Lung (tissue), 13 donors: ENCODE results near the gene FCN3. TPM values are rescaled to one million over a fixed set of nuclear protein-coding genes. Genes with fewer than 3 reads are reported as not detected.
A peak's percentile ranks its signal among the peaks of the same experiment; 100 is the strongest.

Experiments
- ATAC-seq: fragments of 200-7000 bp; cut with Tn5 transposase; one replicate; pipeline ENCODE4 v1.9.1; 2020; ENCODE audit warnings: moderate number of reproducible peaks; ENCODE audit not compliant: insufficient read depth, low FRiP score
- DNase-seq, 3 donors: peaks; one replicate each; pipeline ENCODE4 v3.0.0-alpha.2; 2013 to 2017
- H3K27ac ChIP-seq, 2 donors: one replicate each; pipeline ENCODE4 v1.5.1; 2013; ENCODE audit warnings: mild to moderate bottlenecking in 2 of 2, moderate library complexity in 2 of 2, control low read depth in 1 of 2, inconsistent platforms in 1 of 2, low read depth in 1 of 2, low read length in 1 of 2
- H3K27me3 ChIP-seq, 3 donors: one replicate each; pipeline ENCODE4 v1.5.1; 2013; ENCODE audit warnings: low read length in 2 of 3; ENCODE audit not compliant: control insufficient read depth in 3 of 3, insufficient read depth in 3 of 3
- H3K36me3 ChIP-seq, 4 donors: one replicate each; pipeline ENCODE4 v1.5.1; 2013; ENCODE audit warnings: low read length in 4 of 4, mild to moderate bottlenecking in 1 of 4, moderate library complexity in 1 of 4; ENCODE audit not compliant: control insufficient read depth in 4 of 4, insufficient read depth in 4 of 4
- H3K4me1 ChIP-seq, 5 donors: one replicate each; pipeline ENCODE4 v1.5.1; 2013; ENCODE audit warnings: low read length in 5 of 5, mild to moderate bottlenecking in 2 of 5, moderate library complexity in 1 of 5; ENCODE audit not compliant: control insufficient read depth in 5 of 5, insufficient read depth in 5 of 5
- H3K4me3 ChIP-seq: one replicate; pipeline ENCODE4 v1.5.1; 2013; ENCODE audit warnings: mild to moderate bottlenecking, control low read depth, moderate library complexity
- H3K9ac ChIP-seq, 2 donors: one replicate each; pipeline ENCODE4 v1.5.1; 2013; ENCODE audit warnings: low read length in 2 of 2, control low read depth in 1 of 2; ENCODE audit not compliant: insufficient read depth in 1 of 2
- H3K9me3 ChIP-seq, 4 donors: one replicate each; pipeline ENCODE4 v1.5.1; 2013; ENCODE audit warnings: low read length in 3 of 4, mild to moderate bottlenecking in 1 of 4, moderate library complexity in 1 of 4; ENCODE audit not compliant: control insufficient read depth in 4 of 4, insufficient read depth in 3 of 4
- CTCF ChIP-seq: IDR thresholded peaks from 2 replicates; pipeline ENCODE4 v1.5.1; 2012; ENCODE audit warnings: mild to moderate bottlenecking; ENCODE audit errors: control extremely low read depth, extremely low read depth
- WGBS, 2 donors: extraction: QIAGEN DNeasy Blood & Tissue Kit; methylation state at CpG; one replicate each; pipeline ENCODE4 v1.1.7; 2013; 5-methylcytosine and 5-hydroxymethylcytosine counted together
- polyA plus RNA-seq, 2 donors: library from polyadenylated mRNA; stranded (reverse); fragments of 200-250 nt; gene quantifications; one replicate each; pipeline ENCODE4 v1.2.1, GENCODE V29; 2013
- small RNA-seq: library from RNA; depleted of rRNA; stranded (forward); fragments of <200 nt; gene quantifications from one replicate; pipeline ENCODE3, GENCODE V24; 2014; ENCODE audit warnings: low replicate concordance
- total RNA-seq, 2 donors: library from RNA; depleted of rRNA in 1 of 2; stranded (reverse); fragments of >200 nt in 1 of 2; gene quantifications; one replicate each; pipeline ENCODE4 v1.2.1, GENCODE V29; 2014 to 2021
- donor health status: control.
- donor health status: control.
- donor health status: Bipolar disorder and iron deficiency.
- donor health status: healthy.
- donor health status: DM: yes; HTN: yes; CAD: no.

Gene FCN3
- total and polyA plus RNA-seq, 4 donors = 36.6 to 611 (median 470) TPM

GRCh38 chr1:27322569-27323240, 51.9 kb downstream of the FCN3 start:
- no peak for DNase-seq
- H3K36me3 ChIP-seq = peaks cover 0 to 16% (median 10%) of the 10 kb centered on the region in 4 donors

GRCh38 chr1:27321813-27322568, 52.6 kb downstream of the FCN3 start, which contains the start of gene TMEM222:
Gene TMEM222 (plus strand): TSS chr1:27322163. CDS start chr1:27322198, 35 bp downstream.
- no peak for TF ChIP-seq CTCF
- Histone ChIP-seq H3K9me3 (no peaks in the 10 kb centered on the region), H3K4me3 (peak within 1 kb of the TSS; percentile 73), H3K4me1 (peaks cover 2 to 13% (median 8%) of the 10 kb centered on the region in 5 donors), H3K36me3 (peaks cover 0 to 13% (median 10%) of the 10 kb centered on the region in 4 donors), H3K27me3 (no peaks in the 10 kb centered on the region), H3K9ac (peak within 1 kb of the TSS; percentile 58 to 69), H3K27ac (peak within 1 kb of the TSS; percentile 86 to 90)
- peak; percentile 99 for ATAC-seq
- DNase-seq = peak; percentile 97 to 98 (median 98)
- 0% methylated on average over 67 of the region's 67 CpGs for WGBS, 2 donors

More at GRCh38 chr1:27322569-27323240, 51.9 kb downstream of the FCN3 start:
- no peak for ATAC-seq
- whole genome bisulfite sequencing, 2 donors = 8 to 12% methylated on average over 10 of the region's 10 CpGs
- H3K27ac ChIP-seq = peak overlapping the region; percentile 86 to 90
- no peaks in the 10 kb centered on the region for H3K9me3 ChIP-seq
- TF ChIP-seq CTCF = no peak
- H3K4me3 ChIP-seq = peak overlapping the region; percentile 73
- peaks cover 2 to 13% (median 8%) of the 10 kb centered on the region in 5 donors for H3K4me1 ChIP-seq
- H3K27me3 ChIP-seq = no peaks in the 10 kb centered on the region
- peak overlapping the region; percentile 58 to 69 for H3K9ac ChIP-seq

Small RNA genes lying within 50 kb of the gene (small RNA-seq; reads per million reads assigned to genes)
- gene RNU6-48P = not detected

Other genes starting within 250 kb of the FCN3 start
- gene SLC9A1, start 219.7 kb downstream of the FCN3 start, total RNA-seq = 10 to 100 TPM; 19.3 to 48.0 TPM
- 10 to 100 TPM; 19.7 to 29.6 TPM for gene SLC9A1, start 219.7 kb downstream of the FCN3 start, polyA plus RNA-seq
- 10 to 100 TPM; 38.1 to 41.0 TPM for gene WDTC1, start 140.2 kb downstream of the FCN3 start, total RNA-seq
- gene WDTC1, start 140.2 kb downstream of the FCN3 start, polyA plus RNA-seq = 10 to 100 TPM; 19.8 to 22.2 TPM
- 10 to 100 TPM; 25.2 to 46.8 TPM for gene TMEM222, start 52.7 kb downstream of the FCN3 start, total RNA-seq
- gene TMEM222, start 52.7 kb downstream of the FCN3 start, polyA plus RNA-seq = 10 to 100 TPM; 50.1 to 51.5 TPM
- 10 to 100 TPM; 10.5 to 58.0 TPM for gene SYTL1, start 32.8 kb downstream of the FCN3 start, total RNA-seq
- 10 to 100 TPM; 27.7 to 41.6 TPM for gene SYTL1, start 32.8 kb downstream of the FCN3 start, polyA plus RNA-seq
- 10 to 100 TPM; 17.0 to 96.6 TPM for gene MAP3K6, start 7.9 kb downstream of the FCN3 start, total RNA-seq
- gene MAP3K6, start 7.9 kb downstream of the FCN3 start, polyA plus RNA-seq = 10 to 100 TPM; 53.1 to 72.5 TPM
- 10 to 100 TPM in 1 of 2 donors, 1 to 10 TPM in 1; 6.3 to 19.8 TPM for gene CD164L2, start 8.5 kb upstream of the FCN3 start, total RNA-seq
- 10 to 100 TPM in 1 of 2 donors, 1 to 10 TPM in 1; 6.8 to 11.0 TPM for gene CD164L2, start 8.5 kb upstream of the FCN3 start, polyA plus RNA-seq
- gene GPR3, start 17.8 kb upstream of the FCN3 start, total RNA-seq = under 1 TPM; 0.51 to 0.58 TPM
- 1 to 10 TPM; 1.3 to 1.8 TPM for gene GPR3, start 17.8 kb upstream of the FCN3 start, polyA plus RNA-seq
- 100 to 1,000 TPM in 1 of 2 donors, 10 to 100 TPM in 1; 47.9 to 136 TPM for gene WASF2, start 115.3 kb upstream of the FCN3 start, total RNA-seq
- 10 to 100 TPM; 27.3 to 51.0 TPM for gene WASF2, start 115.3 kb upstream of the FCN3 start, polyA plus RNA-seq
- 10 to 100 TPM; 31.8 to 37.9 TPM for gene AHDC1, start 229.3 kb upstream of the FCN3 start, total RNA-seq
- 10 to 100 TPM; 10.3 to 11.8 TPM for gene AHDC1, start 229.3 kb upstream of the FCN3 start, polyA plus RNA-seq